Duodenal mucosa (tissue), 2 donors: ENCODE data around the gene DAB1.

ENCODE experiments used
- H3K27ac ChIP-seq: one replicate; pipeline ENCODE4 v1.7.0; 2013; ENCODE audit warnings: low read depth, low read length
- H3K27me3 ChIP-seq, 2 donors: one replicate each; pipeline ENCODE4 v1.7.0; 2013; ENCODE audit warnings: low read length in 2 of 2, control low read depth in 1 of 2; ENCODE audit not compliant: insufficient read depth in 2 of 2, control insufficient read depth in 1 of 2
- H3K36me3 ChIP-seq, 2 donors: one replicate each; pipeline ENCODE4 v1.7.0; 2013; ENCODE audit warnings: low read length in 2 of 2, control low read depth in 1 of 2; ENCODE audit not compliant: insufficient read depth in 2 of 2, control insufficient read depth in 1 of 2
- H3K4me1 ChIP-seq, 2 donors: one replicate each; pipeline ENCODE4 v1.7.0; 2013; ENCODE audit warnings: low read length in 2 of 2, control low read depth in 1 of 2; ENCODE audit not compliant: insufficient read depth in 2 of 2, control insufficient read depth in 1 of 2
- H3K4me3 ChIP-seq, 2 donors: one replicate each; pipeline ENCODE4 v1.7.0; 2013; ENCODE audit warnings: low read length in 2 of 2, low read depth in 1 of 2
- H3K9ac ChIP-seq, 2 donors: one replicate each; pipeline ENCODE4 v1.7.0; 2013; ENCODE audit warnings: low read length in 2 of 2, low read depth in 1 of 2
- H3K9me3 ChIP-seq, 2 donors: one replicate each; pipeline ENCODE4 v1.7.0; 2013; ENCODE audit warnings: low read length in 2 of 2, control low read depth in 1 of 2; ENCODE audit not compliant: control insufficient read depth in 1 of 2

DAB1 gene

DNA sequence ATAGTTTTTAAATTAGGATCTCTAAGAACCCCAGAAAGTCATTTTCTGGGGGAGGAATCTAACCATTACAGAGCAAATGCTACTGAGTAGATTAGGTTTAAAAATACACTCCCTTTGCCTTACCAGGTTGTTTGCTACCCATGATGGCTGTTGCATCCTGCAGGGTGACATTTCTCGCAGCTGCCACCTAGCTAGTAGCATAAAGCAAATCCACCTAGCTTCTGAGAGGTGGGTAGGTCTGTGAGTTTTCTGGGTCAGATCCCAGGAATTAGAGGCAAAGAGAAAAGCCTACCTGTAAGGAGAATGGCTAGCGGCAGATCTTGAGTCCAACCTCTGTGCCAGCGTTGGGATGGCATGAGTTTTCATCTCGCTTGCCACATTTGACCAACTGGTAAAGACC lies 95.9 kb downstream of the DAB1 start:
- Histone ChIP-seq H3K9ac (no peak overlapping the region), H3K27ac (no peak overlapping the region), H3K27me3 (no peaks in the 10 kb centered on the region), H3K9me3 (no peaks in the 10 kb centered on the region), H3K36me3 (no peaks in the 10 kb centered on the region), H3K4me1 (peaks cover 17 to 24% of the 10 kb centered on the region in 2 donors), H3K4me3 (no peak overlapping the region)

DNA sequence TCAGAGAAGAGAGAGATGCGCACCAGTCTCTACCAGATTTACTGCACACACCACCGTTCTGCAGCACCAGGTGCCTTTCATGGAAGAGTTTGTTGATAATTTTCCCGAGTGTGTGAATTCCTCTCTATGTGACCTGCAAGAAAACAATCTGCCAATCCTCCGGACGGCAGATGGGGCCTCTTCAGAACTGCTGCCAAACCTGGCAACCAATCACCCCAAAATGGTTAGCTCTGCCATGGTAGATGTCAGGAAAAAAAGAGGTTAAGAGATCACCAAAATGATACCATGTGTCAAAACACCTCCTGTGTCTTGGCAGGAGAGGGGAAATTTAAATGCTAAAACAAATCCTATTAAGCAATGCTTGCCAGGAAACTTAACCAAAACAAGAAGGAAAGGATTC lies 96.5 kb downstream of the DAB1 start:
- H3K9me3 ChIP-seq, result no peaks in the 10 kb centered on the region
- H3K9ac ChIP-seq, result no peak overlapping the region
- no peaks in the 10 kb centered on the region for H3K36me3 ChIP-seq
- no peak overlapping the region for H3K27ac ChIP-seq
- H3K4me1 ChIP-seq, result peaks cover 17 to 24% of the 10 kb centered on the region in 2 donors
- no peak overlapping the region for H3K4me3 ChIP-seq
- no peaks in the 10 kb centered on the region for H3K27me3 ChIP-seq

DNA sequence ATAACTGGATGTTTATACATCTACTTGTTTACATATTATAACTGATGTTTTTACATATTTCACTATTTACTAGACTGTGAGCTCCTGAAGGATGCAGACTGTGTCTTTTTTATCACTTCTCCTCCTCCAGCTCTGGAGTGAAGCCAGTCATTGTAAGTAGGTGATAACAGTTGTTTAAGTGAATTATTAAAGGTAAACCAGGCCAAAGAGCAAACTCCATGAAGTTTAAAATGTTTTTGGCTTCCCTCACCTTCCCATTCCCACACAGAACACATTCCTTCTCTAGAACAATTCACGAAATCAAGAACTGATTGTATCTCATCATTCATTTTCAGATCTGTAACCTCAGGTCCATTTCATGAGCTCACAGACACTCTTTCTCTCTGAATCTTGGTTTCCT lies 98.3 kb downstream of the DAB1 start:
- no peaks in the 10 kb centered on the region for H3K27me3 ChIP-seq
- no peak overlapping the region for H3K9ac ChIP-seq
- H3K9me3 ChIP-seq, result no peaks in the 10 kb centered on the region
- H3K36me3 ChIP-seq, result no peaks in the 10 kb centered on the region
- H3K4me3 ChIP-seq, result no peak overlapping the region
- peaks cover 17 to 24% of the 10 kb centered on the region in 2 donors for H3K4me1 ChIP-seq
- H3K27ac ChIP-seq, result no peak overlapping the region

DNA sequence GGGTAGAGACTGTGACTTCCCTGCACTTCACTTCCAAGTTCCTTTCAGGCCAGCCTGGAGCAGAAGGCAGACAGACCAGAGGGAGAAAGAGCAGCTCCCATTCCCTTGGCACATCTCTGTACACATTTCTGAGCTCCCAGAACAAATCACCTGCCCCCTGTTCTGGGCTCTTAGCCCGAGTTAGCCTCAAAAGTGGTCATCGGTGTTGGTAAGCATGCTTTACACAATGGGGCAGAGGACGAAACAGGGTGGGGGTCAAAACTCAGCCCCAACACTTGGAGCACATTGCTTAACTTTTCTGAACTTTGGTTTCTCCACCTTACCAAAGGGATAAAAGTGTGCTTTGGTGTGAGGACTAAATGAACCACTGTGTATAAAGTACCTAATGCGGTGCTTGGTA lies 98.7 kb downstream of the DAB1 start:
- no peak overlapping the region for H3K27ac ChIP-seq
- peaks cover 17 to 24% of the 10 kb centered on the region in 2 donors for H3K4me1 ChIP-seq
- H3K4me3 ChIP-seq, result no peak overlapping the region
- H3K9ac ChIP-seq, result no peak overlapping the region
- H3K9me3 ChIP-seq, result no peaks in the 10 kb centered on the region
- H3K36me3 ChIP-seq, result no peaks in the 10 kb centered on the region
- H3K27me3 ChIP-seq, result no peaks in the 10 kb centered on the region

DNA sequence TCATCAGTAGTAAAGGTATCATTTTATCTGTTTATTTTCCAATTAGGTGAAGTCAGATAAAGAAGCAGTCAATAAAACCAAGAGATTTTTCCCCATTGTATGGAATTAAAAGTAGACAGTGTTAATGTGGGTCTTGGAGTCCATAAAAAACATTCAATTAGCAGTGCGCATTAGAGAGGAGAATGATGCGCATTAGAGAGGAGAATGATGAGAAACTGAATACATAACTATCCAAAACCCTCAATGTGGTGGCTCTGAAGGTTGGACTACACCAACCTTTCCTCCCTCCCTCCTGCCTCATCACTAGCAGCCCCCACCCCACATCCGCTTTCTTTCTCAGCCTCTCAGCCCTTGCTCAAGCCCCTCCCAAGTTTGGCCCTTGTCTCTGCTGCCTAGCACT lies 99.5 kb downstream of the DAB1 start:
- H3K4me1 ChIP-seq, result peaks cover 24 to 32% of the 10 kb centered on the region in 2 donors
- no peak overlapping the region for H3K4me3 ChIP-seq
- H3K36me3 ChIP-seq, result no peaks in the 10 kb centered on the region
- H3K9me3 ChIP-seq, result no peaks in the 10 kb centered on the region
- no peak overlapping the region for H3K27ac ChIP-seq
- no peaks in the 10 kb centered on the region for H3K27me3 ChIP-seq
- no peak overlapping the region for H3K9ac ChIP-seq

DNA sequence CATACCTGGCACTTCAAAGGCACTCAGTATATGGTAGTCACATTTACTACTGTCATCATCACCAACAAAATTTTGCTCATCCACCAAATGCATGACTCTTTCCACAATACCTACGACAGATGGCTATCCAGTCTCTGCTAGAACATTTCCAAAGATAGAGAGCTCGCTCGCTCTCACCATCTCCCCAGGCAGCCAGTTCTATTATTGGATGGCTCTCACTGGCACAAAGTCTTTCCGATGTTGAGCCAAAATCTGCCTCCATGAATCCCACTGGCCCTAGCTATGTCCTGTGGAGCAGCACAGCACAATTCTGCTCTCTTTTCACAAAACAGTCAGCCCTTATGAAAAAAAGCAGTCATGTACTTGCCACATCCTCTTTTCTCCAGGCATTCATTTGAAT lies 102.1 kb downstream of the DAB1 start:
- H3K9me3 ChIP-seq, result no peaks in the 10 kb centered on the region
- H3K27ac ChIP-seq, result no peak overlapping the region
- no peaks in the 10 kb centered on the region for H3K27me3 ChIP-seq
- H3K36me3 ChIP-seq, result no peaks in the 10 kb centered on the region
- H3K4me1 ChIP-seq, result peaks cover 31 to 38% of the 10 kb centered on the region in 2 donors
- no peak overlapping the region for H3K9ac ChIP-seq
- H3K4me3 ChIP-seq, result no peak overlapping the region

DNA sequence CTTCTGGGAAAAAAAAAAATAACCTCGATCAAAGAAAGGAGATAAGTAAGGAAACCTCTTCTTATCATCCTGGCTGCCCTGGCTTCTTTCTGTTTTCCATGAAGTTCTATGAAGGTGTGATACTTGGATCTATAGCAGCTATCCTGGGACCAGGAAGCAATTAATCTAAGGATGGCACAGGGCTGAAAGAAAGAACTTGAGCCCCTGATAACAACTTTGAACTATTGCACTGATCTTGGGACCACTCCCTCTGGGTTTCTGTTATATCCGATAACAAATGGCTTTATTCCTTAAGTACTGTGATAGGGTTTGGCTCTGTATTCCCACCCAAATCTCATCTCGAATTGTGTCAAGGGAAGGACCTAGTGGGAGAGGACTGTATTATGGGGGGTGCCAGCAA lies 104.1 kb downstream of the DAB1 start:
- no peaks in the 10 kb centered on the region for H3K9me3 ChIP-seq
- H3K27me3 ChIP-seq, result no peaks in the 10 kb centered on the region
- H3K9ac ChIP-seq, result no peak overlapping the region
- H3K36me3 ChIP-seq, result no peaks in the 10 kb centered on the region
- H3K4me1 ChIP-seq, result peaks cover 19 to 20% of the 10 kb centered on the region in 2 donors
- H3K27ac ChIP-seq, result no peak overlapping the region
- no peak overlapping the region for H3K4me3 ChIP-seq

DNA sequence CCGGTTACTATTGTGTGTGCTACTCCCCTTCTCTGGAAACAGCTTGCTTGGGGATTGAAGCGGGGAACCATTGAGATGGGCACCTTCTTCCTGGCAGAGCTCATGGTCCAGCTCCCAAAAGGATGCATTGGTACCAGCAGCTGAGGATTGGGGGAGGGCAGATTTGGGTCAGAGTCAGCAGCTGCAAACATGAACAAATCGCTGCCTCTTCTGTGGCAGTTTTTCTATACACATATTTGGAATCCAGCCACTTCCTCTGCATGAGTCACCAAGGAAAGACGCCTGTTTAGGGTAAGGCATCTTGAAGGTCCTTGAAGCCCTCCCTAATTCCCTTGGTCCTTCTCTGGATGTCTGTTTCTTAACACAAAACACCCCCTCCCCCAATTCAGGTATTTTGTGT lies 104.7 kb downstream of the DAB1 start:
- no peak overlapping the region for H3K4me3 ChIP-seq
- H3K27me3 ChIP-seq, result no peaks in the 10 kb centered on the region
- no peak overlapping the region for H3K9ac ChIP-seq
- H3K27ac ChIP-seq, result no peak overlapping the region
- H3K9me3 ChIP-seq, result no peaks in the 10 kb centered on the region
- H3K36me3 ChIP-seq, result no peaks in the 10 kb centered on the region
- peaks cover 14% of the 10 kb centered on the region in 2 donors for H3K4me1 ChIP-seq

DNA sequence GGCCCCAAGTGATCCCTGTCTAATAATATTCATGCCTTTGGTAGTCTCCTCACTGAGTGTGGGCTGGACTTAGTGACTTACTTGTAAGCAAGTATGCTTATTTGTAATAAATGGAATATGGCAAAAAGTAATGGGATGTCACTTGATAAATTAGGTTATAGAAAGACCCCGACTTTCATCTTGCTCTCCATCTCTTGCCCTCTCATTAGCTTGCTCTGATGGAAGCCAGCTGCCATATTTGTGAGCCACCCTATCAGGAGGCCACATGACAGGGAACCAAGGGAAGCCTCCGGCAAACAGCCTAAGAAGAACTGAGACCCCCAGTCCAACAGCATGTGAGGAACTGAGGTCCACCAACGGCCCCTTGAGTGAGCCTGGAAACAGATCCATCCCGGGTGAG lies 107.0 kb downstream of the DAB1 start:
- Histone ChIP-seq H3K27me3 (no peaks in the 10 kb centered on the region), H3K9me3 (no peaks in the 10 kb centered on the region), H3K36me3 (no peaks in the 10 kb centered on the region), H3K4me3 (no peak overlapping the region), H3K4me1 (peaks cover 14 to 15% of the 10 kb centered on the region in 2 donors), H3K27ac (no peak overlapping the region), H3K9ac (no peak overlapping the region)

DNA sequence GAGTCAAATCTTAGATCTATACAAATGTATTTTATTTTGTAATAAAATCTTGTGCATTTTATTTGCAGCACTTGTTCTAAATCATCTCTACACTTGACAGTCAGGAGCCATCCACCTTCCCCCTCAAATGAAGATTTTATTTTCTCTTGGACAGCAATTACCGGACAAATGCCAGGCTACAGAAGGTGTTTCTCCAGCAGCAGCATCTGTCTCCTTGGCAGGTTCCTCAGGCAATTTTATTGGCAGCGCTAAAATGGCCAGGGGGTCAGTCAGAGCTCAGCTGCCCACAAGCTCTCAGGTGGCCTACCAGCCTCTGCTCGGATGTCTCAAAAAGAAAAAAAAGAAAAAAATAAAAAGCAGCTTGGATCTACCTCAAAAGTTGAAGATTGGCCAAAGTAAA lies 107.6 kb downstream of the DAB1 start:
- H3K36me3 ChIP-seq, result no peaks in the 10 kb centered on the region
- no peak overlapping the region for H3K27ac ChIP-seq
- H3K4me1 ChIP-seq, result peaks cover 16 to 20% of the 10 kb centered on the region in 2 donors
- H3K9me3 ChIP-seq, result no peaks in the 10 kb centered on the region
- no peak overlapping the region for H3K4me3 ChIP-seq
- no peaks in the 10 kb centered on the region for H3K27me3 ChIP-seq
- H3K9ac ChIP-seq, result no peak overlapping the region

DNA sequence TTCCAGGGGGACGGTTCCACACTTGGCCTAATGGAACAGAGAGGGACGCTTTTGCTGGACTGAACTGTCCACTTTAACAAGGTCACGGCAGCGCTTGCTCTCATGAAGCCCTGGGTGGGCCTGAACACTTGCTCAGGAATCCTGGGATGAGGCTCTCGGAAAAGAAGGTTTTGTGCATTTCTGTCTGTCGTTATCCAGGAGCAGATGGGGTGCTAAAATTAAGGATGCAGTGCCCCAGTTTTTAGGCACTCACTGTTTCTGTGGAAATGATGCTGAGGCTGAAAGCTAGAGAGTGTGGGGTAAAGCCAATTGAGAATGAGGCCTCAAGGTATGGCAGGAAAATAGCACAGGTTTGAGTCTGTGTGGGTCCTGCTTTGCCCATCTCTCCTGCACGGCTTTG lies 111.0 kb downstream of the DAB1 start:
- Histone ChIP-seq H3K36me3 (no peaks in the 10 kb centered on the region), H3K4me1 (peaks cover 15 to 26% of the 10 kb centered on the region in 2 donors), H3K9me3 (no peaks in the 10 kb centered on the region), H3K9ac (no peak overlapping the region), H3K27me3 (no peaks in the 10 kb centered on the region), H3K4me3 (no peak overlapping the region), H3K27ac (no peak overlapping the region)
